ENCODE results near the gene BICC1. TPM values are rescaled to one million over a fixed set of nuclear protein-coding genes. Genes with fewer than 3 reads are reported as not detected.

Gene BICC1
- total RNA-seq, 1 experiment from 2014 or later, result 0.57 TPM

GRCh38 chr10:58555930-58556311 is 43.2 kb downstream of the BICC1 start:
- no peak overlapping the region for H2BK15ac ChIP-seq (ENCODE audit: low read depth, low read length)
- H3K9me3 Mint-ChIP-seq, result peaks cover 13 to 18% of the 10 kb centered on the region in 2 experiments
- no peak overlapping the region for H3K56ac ChIP-seq (ENCODE audit: insufficient read length, low read depth, low read length)
- no peak overlapping the region for H3K18ac ChIP-seq (ENCODE audit: insufficient read length, low read depth, low read length)
- H4K20me1 ChIP-seq (ENCODE audit: control insufficient read depth, insufficient read depth, insufficient read length), result no peaks in the 10 kb centered on the region
- no peak overlapping the region for H3K23ac ChIP-seq (ENCODE audit: insufficient read length, low read depth, low read length)
- H4K5ac ChIP-seq (ENCODE audit: insufficient read length, low read depth, low read length), result no peak overlapping the region
- no peaks in the 10 kb centered on the region for H3K27me3 Mint-ChIP-seq (ENCODE audit: low read depth)
- no peaks in the 10 kb centered on the region for H3K79me1 ChIP-seq (ENCODE audit: insufficient read depth, low read depth, low read length, poor library complexity, severe bottlenecking)
- H4K91ac ChIP-seq (ENCODE audit: insufficient read length, low read depth, low read length), result no peak overlapping the region
- no peak overlapping the region for H4K8ac ChIP-seq (replicated peaks; ENCODE audit: insufficient read length, low read depth, low read length)
- H2BK5ac ChIP-seq (ENCODE audit: insufficient read length, low read length), result no peak overlapping the region
- H3K4me2 ChIP-seq (ENCODE audit: insufficient read depth, insufficient read length, low read length), result no peak overlapping the region
- H3K9ac ChIP-seq (ENCODE audit: extremely low read depth, insufficient read length, low read length), result no peak overlapping the region
- H2AK5ac ChIP-seq (ENCODE audit: insufficient read length, low read length), result no peak overlapping the region
- H3K9me3 ChIP-seq (ENCODE audit: control insufficient read depth, low read depth, low read length), result no peaks in the 10 kb centered on the region
- no peaks in the 10 kb centered on the region for H3K23me2 ChIP-seq (ENCODE audit: insufficient read length, low read depth, low read length, poor library complexity, severe bottlenecking)
- no peak overlapping the region for H3K27ac ChIP-seq (ENCODE audit: insufficient read length, low read depth, low read length)
- H2BK20ac ChIP-seq (ENCODE audit: low read depth, low read length, poor library complexity, severe bottlenecking), result no peak overlapping the region
- DNase-seq, result no peak
- H3T11ph ChIP-seq (ENCODE audit: low read length), result no peak overlapping the region
- no peak overlapping the region for H2BK12ac ChIP-seq (ENCODE audit: insufficient read length, low read depth, low read length)
- no peak overlapping the region for H2AFZ ChIP-seq (ENCODE audit: low read length)
- H3K27ac Mint-ChIP-seq, result no peak overlapping the region
- no peaks in the 10 kb centered on the region for H3K27me3 ChIP-seq (ENCODE audit: insufficient read depth, low read length)
- no peak overlapping the region for H2BK120ac ChIP-seq (ENCODE audit: low read depth, low read length, poor library complexity, severe bottlenecking)
- no peak overlapping the region for H3K4me3 Mint-ChIP-seq
- WGBS (ENCODE audit: extremely low coverage, insufficient read length, low lambda C conversion rate), result no CpG with 5 or more reads among the region's 2 CpGs
- no peak for TF ChIP-seq CTCF (conservative IDR thresholded peaks at IDR 0.05)
- H3K4me1 Mint-ChIP-seq, result no peaks in the 10 kb centered on the region
- H3K4ac ChIP-seq (ENCODE audit: low read depth, low read length), result no peak overlapping the region
- H3K36me3 Mint-ChIP-seq (ENCODE audit: insufficient read depth in 1 of 3, low read depth in 3 of 3), result peaks cover 0 to 9% (median 0%) of the 10 kb centered on the region in 3 experiments; a peak in 4 of 7 replicates
- no peaks in the 10 kb centered on the region for H3K4me1 ChIP-seq (ENCODE audit: insufficient read depth, low read length)
- H3K79me2 ChIP-seq (ENCODE audit: insufficient read depth, low read length), result no peaks in the 10 kb centered on the region
- no peak overlapping the region for H3K14ac ChIP-seq (ENCODE audit: insufficient read depth, low read length)

All from H9 (cell line).